Hepatocyte (in vitro differentiated cells): Measurements from ENCODE around the gene ROBO1.

ENCODE experiments used
- CTCF ChIP-seq: fragments of 200-600 bp; sonication (generic); IDR thresholded peaks from 2 replicates; pipeline ENCODE4 v1.5.1; 2016; ENCODE audit warnings: antibody characterized with exemption, mild to moderate bottlenecking; ENCODE audit not compliant: poor library complexity
- EZH2 ChIP-seq: fragments of 200-600 bp; sonication (generic); IDR thresholded peaks from 2 replicates; pipeline ENCODE4 v1.6.1; 2016; ENCODE audit warnings: antibody characterized with exemption, mild to moderate bottlenecking, borderline replicate concordance

- TF ChIP-seq CTCF (no peak), EZH2 (no peak)
Observed at GRCh38 chr3:79491029-79491641, 276.7 kb downstream of the ROBO1 start.
